ENCODE results near the gene REXO4.

Gene REXO4

GRCh38 chr9:133401588-133401987, 16.2 kb downstream of the REXO4 start:
- peaks cover 22% of the 10 kb centered on the region for H3K36me3 ChIP-seq
- H3K4me1 ChIP-seq = no peaks in the 10 kb centered on the region
- no peak for DNase-seq
- no peak for TF ChIP-seq CTCF (IDR thresholded peaks at IDR 0.05; ENCODE audit: low read depth, low read length)
- H3K4me3 ChIP-seq (ENCODE audit: low read depth, low read length) = no peak overlapping the region
- H3K9me3 ChIP-seq = no peaks in the 10 kb centered on the region
- no peaks in the 10 kb centered on the region for H3K27me3 ChIP-seq

GRCh38 chr9:133400292-133400691, 17.5 kb downstream of the REXO4 start:
- Histone ChIP-seq H3K36me3 (peaks cover 11% of the 10 kb centered on the region), H3K4me1 (no peaks in the 10 kb centered on the region), H3K27me3 (no peaks in the 10 kb centered on the region), H3K9me3 (no peaks in the 10 kb centered on the region), H3K4me3 (ENCODE audit: low read depth, low read length) (no peak overlapping the region)
- TF ChIP-seq CTCF (IDR thresholded peaks at IDR 0.05; ENCODE audit: low read depth, low read length) = no peak
- no peak for DNase-seq

GRCh38 chr9:133397895-133398294, 19.9 kb downstream of the REXO4 start:
- DNase-seq = no peak
- H3K4me3 ChIP-seq (ENCODE audit: low read depth, low read length) = no peak overlapping the region
- TF ChIP-seq CTCF (IDR thresholded peaks at IDR 0.05; ENCODE audit: low read depth, low read length) = no peak
- no peaks in the 10 kb centered on the region for H3K9me3 ChIP-seq
- peaks cover 5% of the 10 kb centered on the region; the same call in 1 of the 2 replicates for H3K27me3 ChIP-seq
- H3K4me1 ChIP-seq = no peaks in the 10 kb centered on the region
- H3K36me3 ChIP-seq = peaks cover 4% of the 10 kb centered on the region; the same call in 1 of the 2 replicates

- Histone ChIP-seq H3K4me1 (no peaks in the 10 kb centered on the region), H3K9me3 (no peaks in the 10 kb centered on the region), H3K36me3 (peaks cover 4% of the 10 kb centered on the region; the same call in 1 of the 2 replicates), H3K27me3 (peaks cover 5% of the 10 kb centered on the region; the same call in 1 of the 2 replicates), H3K4me3 (ENCODE audit: low read depth, low read length) (no peak overlapping the region)
- no peak for DNase-seq
- TF ChIP-seq CTCF (IDR thresholded peaks at IDR 0.05; ENCODE audit: low read depth, low read length) = no peak
Measured at GRCh38 chr9:133397370-133397769, 20.4 kb downstream of the REXO4 start.

GRCh38 chr9:133396952-133397351, 20.9 kb downstream of the REXO4 start:
- Histone ChIP-seq H3K36me3 (peaks cover 4% of the 10 kb centered on the region; the same call in 1 of the 2 replicates), H3K4me3 (ENCODE audit: low read depth, low read length) (no peak overlapping the region), H3K27me3 (peaks cover 5% of the 10 kb centered on the region; the same call in 1 of the 2 replicates), H3K9me3 (no peaks in the 10 kb centered on the region), H3K4me1 (no peaks in the 10 kb centered on the region)
- DNase-seq = peak; percentile 55
- peak; percentile 54 for TF ChIP-seq CTCF (IDR thresholded peaks at IDR 0.05; ENCODE audit: low read depth, low read length)

GRCh38 chr9:133394687-133395271, 23.0 kb downstream of the REXO4 start:
- no peaks in the 10 kb centered on the region for H3K36me3 ChIP-seq
- no peak for DNase-seq
- no peaks in the 10 kb centered on the region for H3K4me1 ChIP-seq
- H3K4me3 ChIP-seq (ENCODE audit: low read depth, low read length) = no peak overlapping the region
- peaks cover 5% of the 10 kb centered on the region; the same call in 1 of the 2 replicates for H3K27me3 ChIP-seq
- H3K9me3 ChIP-seq = no peaks in the 10 kb centered on the region
- no peak for TF ChIP-seq CTCF (IDR thresholded peaks at IDR 0.05; ENCODE audit: low read depth, low read length)
